ENCODE measurements around the gene AQP12B. TPM values are rescaled to one million over a fixed set of nuclear protein-coding genes. Genes with fewer than 3 reads are reported as not detected.

Gene AQP12B
- total RNA-seq, 1 experiment from 2014 or later = not detected

DNA sequence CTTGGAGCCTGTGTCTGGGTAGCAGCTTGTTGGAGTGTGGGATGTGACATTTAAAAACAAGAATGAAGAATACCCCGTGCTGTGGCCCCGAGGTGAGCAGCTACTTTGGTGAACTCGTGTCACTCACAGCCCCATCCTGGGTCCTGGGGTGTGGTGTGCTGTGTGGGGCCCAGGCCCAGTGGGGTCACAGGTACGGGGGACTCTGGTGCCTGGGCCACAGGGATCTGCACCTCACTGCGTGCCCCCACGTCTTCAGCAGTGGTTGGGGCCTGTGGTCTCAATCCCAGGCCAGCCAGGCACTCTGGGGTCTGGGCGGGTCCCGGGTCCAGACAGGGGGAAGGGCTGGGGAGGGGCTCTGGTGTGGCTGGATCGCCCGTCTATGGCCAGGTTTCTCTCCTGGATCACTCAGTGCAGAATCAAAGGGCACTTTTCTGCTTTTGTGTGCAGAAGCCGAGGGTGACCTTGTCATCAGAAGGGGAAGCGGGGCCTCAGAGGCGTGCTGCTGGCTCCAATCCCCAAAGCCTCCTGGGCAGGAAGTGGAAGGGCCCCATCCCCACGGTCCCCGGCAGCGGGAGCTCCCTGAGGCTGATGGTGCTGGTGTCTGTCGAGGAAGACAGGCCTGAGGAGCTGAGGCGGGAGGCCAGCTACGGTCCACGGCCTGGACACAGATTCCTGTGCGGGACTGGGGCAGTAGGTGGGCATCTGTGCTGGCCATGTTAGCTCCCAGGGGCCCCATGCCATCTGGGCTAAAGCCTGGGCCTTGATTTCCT lies 56.0 kb downstream of the AQP12B start:
- BruUV-seq (replicated peaks) = no TSS peak
- Mint-ChIP-seq H3K9me3 (ENCODE audit: low read depth, unreplicated experiment) (no peaks in the 10 kb centered on the region), H3K27ac (ENCODE audit: unreplicated experiment) (no peak overlapping the region), H3K4me1 (ENCODE audit: low read depth, unreplicated experiment) (no peaks in the 10 kb centered on the region), H3K27me3 (ENCODE audit: unreplicated experiment) (no peaks in the 10 kb centered on the region), H3K36me3 (ENCODE audit: insufficient read depth, unreplicated experiment) (peaks cover 50% of the 10 kb centered on the region), H3K4me3 (ENCODE audit: low read depth, unreplicated experiment) (no peak overlapping the region)
- CTCF ChIA-PET = interaction anchor here (0.5 to 0.7 kb wide), 2 partner anchors 14 to 59 kb away, joined by 5 to 6 read pairs; no protein-coding TSS in a partner anchor
- TF ChIP-seq, protein P1, sequence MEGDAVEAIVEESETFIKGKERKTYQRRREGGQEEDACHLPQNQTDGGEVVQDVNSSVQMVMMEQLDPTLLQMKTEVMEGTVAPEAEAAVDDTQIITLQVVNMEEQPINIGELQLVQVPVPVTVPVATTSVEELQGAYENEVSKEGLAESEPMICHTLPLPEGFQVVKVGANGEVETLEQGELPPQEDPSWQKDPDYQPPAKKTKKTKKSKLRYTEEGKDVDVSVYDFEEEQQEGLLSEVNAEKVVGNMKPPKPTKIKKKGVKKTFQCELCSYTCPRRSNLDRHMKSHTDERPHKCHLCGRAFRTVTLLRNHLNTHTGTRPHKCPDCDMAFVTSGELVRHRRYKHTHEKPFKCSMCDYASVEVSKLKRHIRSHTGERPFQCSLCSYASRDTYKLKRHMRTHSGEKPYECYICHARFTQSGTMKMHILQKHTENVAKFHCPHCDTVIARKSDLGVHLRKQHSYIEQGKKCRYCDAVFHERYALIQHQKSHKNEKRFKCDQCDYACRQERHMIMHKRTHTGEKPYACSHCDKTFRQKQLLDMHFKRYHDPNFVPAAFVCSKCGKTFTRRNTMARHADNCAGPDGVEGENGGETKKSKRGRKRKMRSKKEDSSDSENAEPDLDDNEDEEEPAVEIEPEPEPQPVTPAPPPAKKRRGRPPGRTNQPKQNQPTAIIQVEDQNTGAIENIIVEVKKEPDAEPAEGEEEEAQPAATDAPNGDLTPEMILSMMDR (IDR thresholded peaks at IDR 0.05; ENCODE audit: unreplicated experiment) = no peak
- DNase-seq = no peak
- intact Hi-C loops (cut with micrococcal nuclease; ENCODE audit: unreplicated experiment) = no loop called here

Other genes with a start within 250 kb of the AQP12B start
- gene GPC1, start 247.2 kb downstream of the AQP12B start, total RNA-seq (2022) = 41.8 and 51.5 TPM in 2 replicates
- 34.9 and 38.2 TPM in 2 replicates for gene ANKMY1, start 124.9 kb downstream of the AQP12B start, total RNA-seq (2022)
- gene DUSP28, start 122.5 kb downstream of the AQP12B start, total RNA-seq (2022) = 5.1 and 8.5 TPM in 2 replicates
- gene RNPEPL1, start 114.4 kb downstream of the AQP12B start, total RNA-seq (2022) = 80.6 and 82.9 TPM in 2 replicates
- gene CAPN10, start 96.2 kb downstream of the AQP12B start, total RNA-seq (2022) = 49.3 and 52.6 TPM in 2 replicates
- 40.3 and 49.4 TPM in 2 replicates for gene GPR35, start 57.4 kb downstream of the AQP12B start, total RNA-seq (2022)
- not detected in 2 replicates for gene AQP12A, start 9.0 kb upstream of the AQP12B start, total RNA-seq (2022)
- 280 and 298 TPM in 2 replicates for gene KIF1A, start 137.3 kb upstream of the AQP12B start, total RNA-seq (2022)
- gene AGXT, start 185.9 kb upstream of the AQP12B start, total RNA-seq (2022) = not detected in 2 replicates
- 2.8 and 3.0 TPM in 2 replicates for gene MAB21L4, start 213.3 kb upstream of the AQP12B start, total RNA-seq (2022)
- not detected in 2 replicates for gene CROCC2, start 223.5 kb upstream of the AQP12B start, total RNA-seq (2022)

Data from Calu3 (cell line).